ENCODE results near the gene EFHC1.

Gene EFHC1

GRCh38 chr6:52415333-52415732 lies 4.8 kb upstream of the EFHC1 start:
- no peak for TF ChIP-seq SIN3A (IDR thresholded peaks at IDR 0.05; ENCODE audit: borderline replicate concordance, insufficient read depth, low read length)

- no peak for TF ChIP-seq POLR2AphosphoS5 (IDR thresholded peaks at IDR 0.05; ENCODE audit: low read depth, low read length)
- no peak for TF ChIP-seq FOXP2 (optimal IDR thresholded peaks at IDR 0.05; ENCODE audit: borderline replicate concordance, extremely low read depth, extremely low read length, insufficient read depth)
- TF ChIP-seq REST (IDR thresholded peaks at IDR 0.05; ENCODE audit: insufficient read depth in 1 of 2, low read depth in 2 of 2, low read length in 2 of 2): no peak
- TF ChIP-seq SIN3A (IDR thresholded peaks at IDR 0.05; ENCODE audit: borderline replicate concordance, insufficient read depth, low read length): no peak
- no peak for TF ChIP-seq TAF1 (IDR thresholded peaks at IDR 0.05; ENCODE audit: borderline replicate concordance, insufficient read depth, low read length)
Observed at GRCh38 chr6:52415917-52416628, 4.1 kb upstream of the EFHC1 start.

- TF ChIP-seq TAF1 (IDR thresholded peaks at IDR 0.05; ENCODE audit: borderline replicate concordance, insufficient read depth, low read length): no peak
- TF ChIP-seq REST (IDR thresholded peaks at IDR 0.05; ENCODE audit: insufficient read depth in 1 of 2, low read depth in 2 of 2, low read length in 2 of 2): no peak
- TF ChIP-seq FOXP2 (optimal IDR thresholded peaks at IDR 0.05; ENCODE audit: borderline replicate concordance, extremely low read depth, extremely low read length, insufficient read depth): no peak
- no peak for TF ChIP-seq SIN3A (IDR thresholded peaks at IDR 0.05; ENCODE audit: borderline replicate concordance, insufficient read depth, low read length)
Observed at GRCh38 chr6:52416629-52417151, 3.5 kb upstream of the EFHC1 start.

- TF ChIP-seq POLR2AphosphoS5 (IDR thresholded peaks at IDR 0.05; ENCODE audit: low read depth, low read length) (no peak), FOXP2 (optimal IDR thresholded peaks at IDR 0.05; ENCODE audit: borderline replicate concordance, extremely low read depth, extremely low read length, insufficient read depth) (no peak), REST (IDR thresholded peaks at IDR 0.05; ENCODE audit: insufficient read depth in 1 of 2, low read depth in 2 of 2, low read length in 2 of 2) (no peak), TAF1 (IDR thresholded peaks at IDR 0.05; ENCODE audit: borderline replicate concordance, insufficient read depth, low read length) (no peak), SIN3A (IDR thresholded peaks at IDR 0.05; ENCODE audit: borderline replicate concordance, insufficient read depth, low read length) (no peak)
Observed at GRCh38 chr6:52417675-52418111, 2.4 kb upstream of the EFHC1 start.

GRCh38 chr6:52418606-52419005 lies 1.5 kb upstream of the EFHC1 start:
- TF ChIP-seq POLR2AphosphoS5 (IDR thresholded peaks at IDR 0.05; ENCODE audit: low read depth, low read length): no peak
- no peak for TF ChIP-seq REST (IDR thresholded peaks at IDR 0.05; ENCODE audit: insufficient read depth in 1 of 2, low read depth in 2 of 2, low read length in 2 of 2)
